Measurements from ENCODE around the gene RDH12. TPM values are rescaled to one million over a fixed set of nuclear protein-coding genes. Genes with fewer than 3 reads are reported as not detected.
"Not testable (repeated sequence)": the region's sequence is repeated elsewhere in the genome, so short reads cannot be mapped to it uniquely, and the experiment has no call there.

RDH12 gene
- total RNA-seq, 1 experiment from 2014 or later, result not detected

GRCh38 chr14:67704484-67705089, 2.9 kb downstream of the RDH12 start:
- no peak overlapping the region for H3K4me3 ChIP-seq
- peaks cover 24% of the 10 kb centered on the region for H3K4me1 ChIP-seq (replicated peaks; ENCODE audit: insufficient read depth)
- POLR2A ChIA-PET (ENCODE audit: unreplicated experiment), result interaction anchor here (0.5 to 0.8 kb wide), 6 partner anchors 9 to 345 kb away, joined by 3 to 14 read pairs (median 4); partner anchors contain the start of genes ATP6V1D and RDH11
- no peaks in the 10 kb centered on the region for H4K20me1 ChIP-seq (ENCODE audit: insufficient read depth)
- no peak overlapping the region for H3K4me2 ChIP-seq
- peak; percentile 51 to 66 for DNase-seq
- no peaks in the 10 kb centered on the region for H3K27me3 ChIP-seq (ENCODE audit: insufficient read depth, low read depth)
- no peaks in the 10 kb centered on the region for H3K79me2 ChIP-seq (ENCODE audit: low read depth)
- H3K27ac ChIP-seq, result no peak overlapping the region
- no peaks in the 10 kb centered on the region for H3K36me3 ChIP-seq (ENCODE audit: low read depth)
- TF ChIP-seq EZH2 (IDR thresholded peaks at IDR 0.05; ENCODE audit: low read depth), result no peak
- TF ChIP-seq CTCF (conservative IDR thresholded peaks at IDR 0.05), result peak; percentile 82
- H3F3A ChIP-seq (ENCODE audit: insufficient read depth, low read depth), result peaks cover 12% of the 10 kb centered on the region; the same call in 1 of the 2 replicates
- CTCF ChIA-PET, result interaction anchor here (0.5 to 2.2 kb wide), 23 partner anchors 9 to 1345 kb away, joined by 3 to 21 read pairs (median 5); partner anchors contain the start of genes ARG2, PIGH and RDH11
- H3K9me3 ChIP-seq (ENCODE audit: insufficient read depth, low read depth), result peaks cover 10% of the 10 kb centered on the region
- no peak overlapping the region for H2AFZ ChIP-seq
- H3K9me2 ChIP-seq (ENCODE audit: insufficient read depth), result no peaks in the 10 kb centered on the region
- intact Hi-C loops (cut with micrococcal nuclease; ENCODE audit: unreplicated experiment), result loop anchor here (1.0 to 10.0 kb wide), 6 partner anchors 37 to 1302 kb away; no protein-coding TSS in a partner anchor
- no TSS peak for BruUV-seq (replicated peaks)

GRCh38 chr14:67705211-67705610, 3.5 kb downstream of the RDH12 start:
- Histone ChIP-seq H3K4me2 (no peak overlapping the region; the same call in 1 of the 2 replicates), H3K4me1 (replicated peaks; ENCODE audit: insufficient read depth) (peaks cover 24% of the 10 kb centered on the region), H3K27ac (no peak overlapping the region), H3F3A (ENCODE audit: insufficient read depth, low read depth) (peaks cover 10% of the 10 kb centered on the region; the same call in 1 of the 2 replicates), H4K20me1 (ENCODE audit: insufficient read depth) (no peaks in the 10 kb centered on the region), H3K4me3 (no peak overlapping the region), H3K79me2 (ENCODE audit: low read depth) (no peaks in the 10 kb centered on the region), H3K9me2 (ENCODE audit: insufficient read depth) (no peaks in the 10 kb centered on the region), H3K36me3 (ENCODE audit: low read depth) (no peaks in the 10 kb centered on the region), H2AFZ (no peak overlapping the region), H3K9me3 (ENCODE audit: insufficient read depth, low read depth) (peaks cover 12% of the 10 kb centered on the region), H3K27me3 (ENCODE audit: insufficient read depth, low read depth) (no peaks in the 10 kb centered on the region)
- ChIA-PET CTCF (interaction anchor here (0.6 to 2.2 kb wide), 11 partner anchors 38 to 1346 kb away, joined by 3 to 21 read pairs (median 11); partner anchors contain the start of genes ARG2 and PIGH), POLR2A (ENCODE audit: unreplicated experiment) (no interaction called here)
- intact Hi-C loops (cut with micrococcal nuclease; ENCODE audit: unreplicated experiment), result loop anchor here (2.0 to 10.0 kb wide), 2 partner anchors 178 to 1080 kb away; no protein-coding TSS in a partner anchor
- BruUV-seq (replicated peaks), result no TSS peak
- TF ChIP-seq EZH2 (IDR thresholded peaks at IDR 0.05; ENCODE audit: low read depth), result no peak
- no peak for TF ChIP-seq CTCF (conservative IDR thresholded peaks at IDR 0.05)
- DNase-seq, result peak in 1 of 2 experiments; percentile 42

GRCh38 chr14:67709346-67709745, 7.7 kb downstream of the RDH12 start:
- H2AFZ ChIP-seq; H3K27me3 ChIP-seq (ENCODE audit: insufficient read depth, low read depth); H3F3A ChIP-seq (ENCODE audit: insufficient read depth, low read depth); H4K20me1 ChIP-seq (ENCODE audit: insufficient read depth); H3K79me2 ChIP-seq (ENCODE audit: low read depth); DNase-seq; H3K36me3 ChIP-seq (ENCODE audit: low read depth); H3K27ac ChIP-seq; BruUV-seq (replicated peaks); H3K4me3 ChIP-seq; H3K4me1 ChIP-seq (replicated peaks; ENCODE audit: insufficient read depth); H3K9me2 ChIP-seq (ENCODE audit: insufficient read depth); CTCF ChIA-PET; H3K4me2 ChIP-seq: not testable (repeated sequence)
- peaks cover 12% of the 10 kb centered on the region for H3K9me3 ChIP-seq (ENCODE audit: insufficient read depth, low read depth)
- intact Hi-C loops (cut with micrococcal nuclease; ENCODE audit: unreplicated experiment), result loop anchor here (10.0 kb wide), 1 partner anchor 1085 kb away; no protein-coding TSS in a partner anchor
- POLR2A ChIA-PET (ENCODE audit: unreplicated experiment), result interaction anchor here (0.7 kb wide), 1 partner anchor 664 kb away, joined by 18 read pairs; no protein-coding TSS in a partner anchor

GRCh38 chr14:67709796-67710195, 8.1 kb downstream of the RDH12 start:
- H3K27ac ChIP-seq; H3K9me2 ChIP-seq (ENCODE audit: insufficient read depth); H3K27me3 ChIP-seq (ENCODE audit: insufficient read depth, low read depth); POLR2A ChIA-PET (ENCODE audit: unreplicated experiment); DNase-seq; H3K36me3 ChIP-seq (ENCODE audit: low read depth); BruUV-seq (replicated peaks); H4K20me1 ChIP-seq (ENCODE audit: insufficient read depth); H3F3A ChIP-seq (ENCODE audit: insufficient read depth, low read depth); H2AFZ ChIP-seq; H3K4me1 ChIP-seq (replicated peaks; ENCODE audit: insufficient read depth); H3K4me2 ChIP-seq; CTCF ChIA-PET; H3K79me2 ChIP-seq (ENCODE audit: low read depth); H3K4me3 ChIP-seq: not testable (repeated sequence)
- intact Hi-C loops (cut with micrococcal nuclease; ENCODE audit: unreplicated experiment), result loop anchor here (10.0 kb wide), 1 partner anchor 1085 kb away; no protein-coding TSS in a partner anchor
- H3K9me3 ChIP-seq (ENCODE audit: insufficient read depth, low read depth), result peaks cover 12% of the 10 kb centered on the region

Measured in PC-9 (cell line).